HL-60 (cell line): Measurements from ENCODE around the gene KIRREL1.

ENCODE experiments used
- DNase-seq, 2 experiments: peaks; one replicate each; pipeline ENCODE4 v3.0.0-alpha.2; 2010 to 2020; ENCODE audit warnings: low read depth in 1 of 2, low spot score in 1 of 2
- H3K27ac ChIP-seq: fragments of 250-450 bp; sonication (Bioruptor Pico); replicated peaks from 2 replicates; pipeline ENCODE4 v1.5.1; 2020; ENCODE audit warnings: mild to moderate bottlenecking, moderate library complexity
- H3K27me3 ChIP-seq: fragments of 250-450 bp; sonication (Bioruptor Pico); 2 replicates; pipeline ENCODE4 v1.5.1; 2021; ENCODE audit warnings: mild to moderate bottlenecking, moderate library complexity; ENCODE audit not compliant: insufficient read depth, poor library complexity, severe bottlenecking
- H3K4me3 ChIP-seq: replicated peaks from 2 replicates; pipeline ENCODE4 v1.5.1; 2011; ENCODE audit warnings: mild to moderate bottlenecking, control low read depth, low read length; ENCODE audit not compliant: insufficient read depth
- GABPA ChIP-seq: IDR thresholded peaks from 2 replicates; pipeline ENCODE4 v1.6.1; 2012; ENCODE audit warnings: low read depth
- POLR2AphosphoS5 ChIP-seq: IDR thresholded peaks from 2 replicates; pipeline ENCODE4 v1.6.1; 2012; ENCODE audit warnings: low read depth
- SPI1 ChIP-seq: IDR thresholded peaks from 2 replicates; pipeline ENCODE4 v1.6.1; 2012; ENCODE audit warnings: low read depth, mild to moderate bottlenecking, borderline replicate concordance
- TF ChIP-seq, protein P1 (sequence below): IDR thresholded peaks from one replicate; pipeline ENCODE4 v1.5.1; 2011; ENCODE audit warnings: low read length, control low read depth, inconsistent platforms; ENCODE audit not compliant: insufficient read depth
- TF ChIP-seq, protein P2 (sequence below): IDR thresholded peaks from 2 replicates; pipeline ENCODE4 v1.6.1; 2012; ENCODE audit warnings: low read depth; ENCODE audit not compliant: insufficient replicate concordance

Gene KIRREL1

DNA sequence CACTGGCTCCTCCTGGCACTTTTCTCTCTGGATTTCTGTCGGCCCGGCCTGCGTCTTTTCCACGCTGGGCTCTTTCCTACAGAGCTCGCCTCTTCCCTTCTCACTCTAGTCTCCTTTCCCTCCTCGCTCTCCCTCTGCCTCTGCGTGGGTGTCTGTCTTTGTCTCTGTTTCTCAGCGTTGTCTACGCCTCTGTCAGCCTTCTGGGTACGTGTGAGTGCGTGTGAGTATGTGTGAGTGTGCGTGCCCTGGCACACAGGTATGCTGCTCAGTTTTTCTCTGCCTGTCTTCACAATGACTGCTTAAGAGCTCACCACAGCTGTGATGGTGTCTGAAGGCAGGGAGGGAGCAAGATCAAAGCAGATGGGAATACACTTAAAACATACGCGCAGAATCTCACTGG, 77.7 kb downstream of the KIRREL1 start:
- no peak overlapping the region for H3K27ac ChIP-seq
- DNase-seq, result no peak
- H3K4me3 ChIP-seq, result no peak overlapping the region
- peaks cover 2% of the 10 kb centered on the region for H3K27me3 ChIP-seq
- TF ChIP-seq POLR2AphosphoS5, result no peak
- TF ChIP-seq SPI1, result no peak
- TF ChIP-seq, protein P1, sequence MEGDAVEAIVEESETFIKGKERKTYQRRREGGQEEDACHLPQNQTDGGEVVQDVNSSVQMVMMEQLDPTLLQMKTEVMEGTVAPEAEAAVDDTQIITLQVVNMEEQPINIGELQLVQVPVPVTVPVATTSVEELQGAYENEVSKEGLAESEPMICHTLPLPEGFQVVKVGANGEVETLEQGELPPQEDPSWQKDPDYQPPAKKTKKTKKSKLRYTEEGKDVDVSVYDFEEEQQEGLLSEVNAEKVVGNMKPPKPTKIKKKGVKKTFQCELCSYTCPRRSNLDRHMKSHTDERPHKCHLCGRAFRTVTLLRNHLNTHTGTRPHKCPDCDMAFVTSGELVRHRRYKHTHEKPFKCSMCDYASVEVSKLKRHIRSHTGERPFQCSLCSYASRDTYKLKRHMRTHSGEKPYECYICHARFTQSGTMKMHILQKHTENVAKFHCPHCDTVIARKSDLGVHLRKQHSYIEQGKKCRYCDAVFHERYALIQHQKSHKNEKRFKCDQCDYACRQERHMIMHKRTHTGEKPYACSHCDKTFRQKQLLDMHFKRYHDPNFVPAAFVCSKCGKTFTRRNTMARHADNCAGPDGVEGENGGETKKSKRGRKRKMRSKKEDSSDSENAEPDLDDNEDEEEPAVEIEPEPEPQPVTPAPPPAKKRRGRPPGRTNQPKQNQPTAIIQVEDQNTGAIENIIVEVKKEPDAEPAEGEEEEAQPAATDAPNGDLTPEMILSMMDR, result no peak
- TF ChIP-seq, protein P2, sequence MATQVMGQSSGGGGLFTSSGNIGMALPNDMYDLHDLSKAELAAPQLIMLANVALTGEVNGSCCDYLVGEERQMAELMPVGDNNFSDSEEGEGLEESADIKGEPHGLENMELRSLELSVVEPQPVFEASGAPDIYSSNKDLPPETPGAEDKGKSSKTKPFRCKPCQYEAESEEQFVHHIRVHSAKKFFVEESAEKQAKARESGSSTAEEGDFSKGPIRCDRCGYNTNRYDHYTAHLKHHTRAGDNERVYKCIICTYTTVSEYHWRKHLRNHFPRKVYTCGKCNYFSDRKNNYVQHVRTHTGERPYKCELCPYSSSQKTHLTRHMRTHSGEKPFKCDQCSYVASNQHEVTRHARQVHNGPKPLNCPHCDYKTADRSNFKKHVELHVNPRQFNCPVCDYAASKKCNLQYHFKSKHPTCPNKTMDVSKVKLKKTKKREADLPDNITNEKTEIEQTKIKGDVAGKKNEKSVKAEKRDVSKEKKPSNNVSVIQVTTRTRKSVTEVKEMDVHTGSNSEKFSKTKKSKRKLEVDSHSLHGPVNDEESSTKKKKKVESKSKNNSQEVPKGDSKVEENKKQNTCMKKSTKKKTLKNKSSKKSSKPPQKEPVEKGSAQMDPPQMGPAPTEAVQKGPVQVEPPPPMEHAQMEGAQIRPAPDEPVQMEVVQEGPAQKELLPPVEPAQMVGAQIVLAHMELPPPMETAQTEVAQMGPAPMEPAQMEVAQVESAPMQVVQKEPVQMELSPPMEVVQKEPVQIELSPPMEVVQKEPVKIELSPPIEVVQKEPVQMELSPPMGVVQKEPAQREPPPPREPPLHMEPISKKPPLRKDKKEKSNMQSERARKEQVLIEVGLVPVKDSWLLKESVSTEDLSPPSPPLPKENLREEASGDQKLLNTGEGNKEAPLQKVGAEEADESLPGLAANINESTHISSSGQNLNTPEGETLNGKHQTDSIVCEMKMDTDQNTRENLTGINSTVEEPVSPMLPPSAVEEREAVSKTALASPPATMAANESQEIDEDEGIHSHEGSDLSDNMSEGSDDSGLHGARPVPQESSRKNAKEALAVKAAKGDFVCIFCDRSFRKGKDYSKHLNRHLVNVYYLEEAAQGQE, result no peak
- no peak for TF ChIP-seq GABPA

DNA sequence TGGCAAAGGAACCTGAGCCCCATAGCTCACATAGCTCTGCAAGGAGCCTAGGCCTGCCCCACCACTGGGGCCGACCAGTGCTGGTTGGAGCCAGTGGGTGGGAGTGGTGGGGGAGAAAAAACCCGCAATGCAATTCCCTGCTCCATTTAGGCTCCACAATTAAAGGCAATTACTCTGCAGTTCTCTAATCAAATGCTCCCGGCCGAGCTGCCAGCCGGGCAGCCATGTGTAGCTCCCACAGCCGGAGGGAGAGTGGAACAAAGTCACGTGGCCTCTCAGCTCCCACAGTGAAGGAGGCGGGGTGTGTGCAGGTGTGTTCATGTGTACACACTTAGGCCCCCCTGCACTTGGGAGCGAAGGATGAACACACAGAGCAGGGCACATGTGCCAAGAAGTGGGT, 81.6 kb downstream of the KIRREL1 start:
- H3K27me3 ChIP-seq, result peaks cover 2% of the 10 kb centered on the region
- H3K4me3 ChIP-seq, result no peak overlapping the region
- no peak for DNase-seq
- TF ChIP-seq, protein P1, result no peak
- TF ChIP-seq, protein P2, result no peak
- H3K27ac ChIP-seq, result no peak overlapping the region

DNA sequence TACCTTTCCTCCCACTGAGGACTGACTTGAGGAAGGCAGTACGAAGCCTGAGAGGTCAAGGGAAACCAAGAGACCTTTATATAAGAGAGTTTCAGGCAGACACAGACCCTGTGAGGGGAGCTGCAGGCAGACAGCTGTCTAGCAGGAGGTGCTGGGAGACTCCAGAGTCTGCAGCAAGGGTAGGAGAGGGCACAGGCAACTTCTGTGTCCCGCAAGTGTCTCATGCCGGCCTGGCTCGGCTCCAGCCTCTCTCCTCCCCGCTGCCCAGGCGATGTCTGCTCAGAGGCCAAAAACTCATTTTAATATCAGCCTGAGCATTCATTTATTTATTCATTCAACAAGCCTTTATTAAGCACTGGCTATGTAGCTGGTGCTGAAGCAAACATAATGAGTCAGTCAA, 83.0 kb downstream of the KIRREL1 start:
- DNase-seq, result no peak
- Histone ChIP-seq H3K27me3 (no peaks in the 10 kb centered on the region), H3K4me3 (no peak overlapping the region), H3K27ac (no peak overlapping the region)
- no peak for TF ChIP-seq SPI1
- TF ChIP-seq, protein P2, result no peak
- TF ChIP-seq POLR2AphosphoS5, result no peak
